GM19455 (cell line): ENCODE results near the gene UBE2H.

Experiments used
- ATAC-seq: cut with Tn5 transposase; IDR thresholded peaks from one replicate; pipeline ENCODE4 v1.9.1; 2021; ENCODE audit not compliant: unreplicated experiment

Gene UBE2H

DNA sequence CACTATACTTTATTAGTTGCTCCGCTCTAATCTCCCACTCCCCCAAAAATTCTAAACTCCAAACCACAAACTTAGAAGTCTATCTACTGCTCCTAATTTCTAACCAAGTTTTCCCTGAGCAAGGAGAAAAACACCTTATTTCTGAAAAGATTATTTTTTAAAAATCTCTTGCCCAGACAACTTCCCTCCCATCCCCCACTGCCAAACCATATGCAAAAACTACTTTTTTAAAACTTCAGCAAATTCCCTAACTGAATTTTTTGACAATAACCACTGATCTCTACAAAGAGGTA lies 1.9 kb downstream of the UBE2H start:
- no peak for ATAC-seq

DNA sequence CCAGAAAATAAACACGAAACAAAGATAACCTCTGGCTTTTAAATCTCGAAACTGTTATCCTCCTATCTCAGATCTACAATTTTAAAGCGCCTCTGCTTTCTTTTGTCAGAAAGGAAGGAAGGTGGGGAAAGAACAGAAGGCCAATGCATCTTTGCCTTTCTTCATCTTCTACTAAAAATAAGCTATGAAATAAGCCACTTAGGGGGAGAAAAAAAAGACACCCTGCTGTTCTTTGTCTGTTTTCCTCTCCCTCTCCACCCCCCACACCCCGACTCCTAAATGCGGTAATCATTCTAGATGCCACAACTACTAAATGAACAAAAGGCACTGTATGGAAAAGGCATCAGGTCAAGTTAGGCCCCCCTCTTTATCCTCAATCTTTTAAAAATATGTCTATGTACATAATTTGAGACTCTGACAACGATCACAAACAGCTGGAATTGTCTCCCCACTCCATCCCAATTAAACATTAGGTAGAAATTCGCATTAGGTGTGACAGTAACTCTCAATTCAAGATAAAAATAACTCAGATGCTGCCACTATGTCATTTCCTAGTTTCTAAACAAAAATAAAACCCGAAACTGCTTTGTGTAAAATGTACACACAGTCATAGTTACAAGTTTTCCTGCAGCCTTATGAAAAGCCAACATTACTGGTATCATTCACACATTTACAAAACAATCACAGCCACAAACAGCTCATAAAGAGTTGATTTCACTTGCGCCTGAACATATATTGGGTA lies 2.4 kb downstream of the UBE2H start:
- peak; percentile 20 for ATAC-seq

GRCh38 chr7:129949292-129950133 lies 3.2 kb downstream of the UBE2H start:
- no peak for ATAC-seq

- peak; percentile 54 for ATAC-seq
Measured at GRCh38 chr7:129948877-129949291, 3.9 kb downstream of the UBE2H start.

DNA sequence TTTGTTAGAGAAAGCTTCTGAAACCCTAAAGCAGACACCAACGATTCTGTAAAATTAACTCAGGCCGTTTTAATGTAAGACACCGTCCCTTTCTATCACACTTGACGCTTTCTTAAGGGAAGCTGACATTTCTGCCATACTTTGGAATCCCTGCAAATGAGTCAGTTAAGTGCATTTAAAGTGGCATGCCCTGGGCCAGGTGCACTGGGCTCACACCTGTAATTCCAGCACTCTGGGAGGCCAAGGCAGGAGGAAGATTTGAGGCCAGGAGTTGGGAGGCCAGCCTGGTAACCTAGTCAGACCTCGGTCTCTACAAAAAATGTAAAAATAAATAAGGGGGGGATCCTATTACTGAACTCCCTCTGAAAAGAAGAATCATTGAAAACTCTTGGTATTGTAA lies 4.4 kb downstream of the UBE2H start:
- ATAC-seq: no peak

DNA sequence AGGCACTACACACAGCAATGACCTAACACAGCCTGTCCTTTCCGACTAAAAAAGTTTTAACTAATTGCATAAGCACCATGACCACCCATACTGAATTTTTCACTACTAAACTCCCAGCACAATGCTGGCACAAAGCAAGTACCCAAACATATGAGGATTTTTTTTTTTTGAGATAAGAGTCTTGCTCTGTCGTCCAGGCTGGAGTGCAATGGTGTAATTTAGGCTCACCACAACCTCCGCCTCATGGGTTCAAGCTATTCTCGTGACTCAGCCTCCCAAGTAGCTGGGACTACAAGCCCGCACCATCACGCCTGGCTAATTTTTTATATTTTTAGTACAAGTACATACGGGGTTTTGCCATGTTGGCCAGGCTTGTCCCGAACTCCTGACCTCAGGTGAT lies 5.1 kb downstream of the UBE2H start:
- no peak for ATAC-seq

GRCh38 chr7:129947049-129947448 lies 5.7 kb downstream of the UBE2H start:
- ATAC-seq: no peak

DNA sequence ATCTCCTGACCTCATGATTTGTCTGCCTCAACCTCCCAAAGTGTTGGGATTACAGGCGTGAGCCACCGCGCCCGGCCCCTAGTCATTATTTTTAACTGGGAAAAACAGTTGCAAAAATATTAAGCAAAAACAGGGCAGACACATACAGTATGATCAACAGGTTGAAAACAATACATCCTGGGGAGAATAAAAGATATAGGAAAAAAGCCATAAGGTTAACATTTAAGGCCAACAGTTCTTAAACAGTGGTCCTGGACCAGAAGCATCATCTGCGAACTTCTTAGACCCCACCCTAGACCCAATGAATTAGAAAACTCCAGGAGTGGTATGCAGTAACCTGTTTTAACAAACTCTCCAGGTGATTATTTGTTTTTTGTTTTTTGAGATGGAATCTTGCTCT lies 6.5 kb downstream of the UBE2H start:
- ATAC-seq: no peak

DNA sequence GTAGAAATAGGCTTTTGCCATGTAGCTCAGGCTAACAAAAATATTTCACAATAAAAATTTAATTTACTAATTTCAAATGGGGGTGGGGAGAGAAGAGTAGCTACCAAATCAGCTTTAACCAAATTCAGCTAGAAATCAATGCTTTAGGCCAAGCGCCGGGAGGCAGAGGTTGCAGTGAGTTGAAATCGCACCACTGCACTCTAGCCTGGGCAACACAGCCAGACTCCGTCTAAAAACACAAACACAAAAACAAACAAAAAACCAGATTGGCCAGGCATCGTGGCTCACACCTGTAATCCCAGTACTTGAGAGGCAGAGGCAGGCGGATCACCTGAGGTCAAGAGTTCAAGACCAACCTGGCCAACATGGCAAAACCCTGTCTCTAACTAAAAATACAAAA lies 9.4 kb downstream of the UBE2H start:
- ATAC-seq: no peak

GRCh38 chr7:129940329-129940728 lies 12.4 kb downstream of the UBE2H start:
- ATAC-seq: no peak

DNA sequence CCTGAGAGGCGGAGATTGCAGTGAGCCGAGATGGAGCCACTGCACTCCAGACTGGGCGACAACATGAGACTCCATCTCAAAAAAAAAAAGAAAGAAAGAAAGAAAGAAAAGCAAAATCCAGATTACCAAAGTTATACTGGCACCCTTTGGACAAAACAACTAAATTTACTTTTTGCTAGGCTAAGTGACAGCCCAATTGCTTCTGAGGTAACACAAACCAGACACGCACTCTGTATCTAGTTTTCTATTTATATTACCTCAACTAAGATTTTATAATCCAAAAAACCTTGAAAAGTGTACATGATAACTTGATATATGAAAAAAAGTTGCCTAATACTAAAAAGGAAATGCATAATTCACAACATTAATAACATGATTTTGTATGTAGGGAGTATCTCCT lies 12.9 kb downstream of the UBE2H start:
- no peak for ATAC-seq

GRCh38 chr7:129933627-129934026 lies 19.1 kb downstream of the UBE2H start:
- no peak for ATAC-seq

DNA sequence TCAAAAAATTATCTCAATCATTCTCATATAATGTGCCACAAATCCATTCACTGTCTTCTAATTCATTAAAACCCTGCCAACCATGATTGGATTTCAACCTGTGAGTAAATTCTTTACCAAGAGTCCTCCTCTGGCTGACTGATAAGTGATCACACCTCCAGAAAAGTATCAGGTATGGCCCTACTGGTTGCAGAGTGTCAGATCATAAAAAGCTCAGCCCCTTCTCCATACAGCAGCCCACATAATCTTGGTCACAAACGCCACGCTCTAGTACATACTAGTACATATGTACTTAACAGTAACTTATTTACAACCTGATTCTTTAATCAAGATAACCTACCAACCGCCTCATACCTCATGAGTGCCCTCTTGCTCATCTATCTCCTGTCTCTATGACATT lies 26.1 kb downstream of the UBE2H start:
- no peak for ATAC-seq

GRCh38 chr7:129925416-129926002 lies 27.3 kb downstream of the UBE2H start:
- no peak for ATAC-seq

- no peak for ATAC-seq
Measured at GRCh38 chr7:129924602-129925001, 28.2 kb downstream of the UBE2H start.

GRCh38 chr7:129923709-129924108 lies 29.1 kb downstream of the UBE2H start:
- no peak for ATAC-seq

GRCh38 chr7:129919492-129919891 lies 33.3 kb downstream of the UBE2H start:
- no peak for ATAC-seq

GRCh38 chr7:129918922-129919321 lies 33.8 kb downstream of the UBE2H start:
- ATAC-seq: no peak

DNA sequence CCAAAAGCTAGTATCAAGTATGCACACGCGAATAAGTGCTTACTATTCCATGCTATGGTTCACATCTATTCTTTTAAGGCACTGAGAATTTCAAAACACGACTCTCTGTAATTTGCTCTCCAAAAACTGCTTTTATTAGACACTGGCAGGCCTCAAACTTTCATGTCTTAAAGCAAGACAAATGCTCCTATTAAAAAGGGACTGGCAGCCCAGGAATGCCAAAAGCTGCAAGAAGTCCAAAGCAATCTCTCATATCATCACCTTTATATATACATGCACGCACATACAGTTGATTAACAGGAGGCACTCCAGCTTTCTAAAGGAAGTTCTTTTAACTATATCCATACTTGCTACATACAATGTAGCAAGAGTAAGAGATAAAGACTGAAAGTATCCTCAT lies 34.8 kb downstream of the UBE2H start:
- ATAC-seq: no peak

DNA sequence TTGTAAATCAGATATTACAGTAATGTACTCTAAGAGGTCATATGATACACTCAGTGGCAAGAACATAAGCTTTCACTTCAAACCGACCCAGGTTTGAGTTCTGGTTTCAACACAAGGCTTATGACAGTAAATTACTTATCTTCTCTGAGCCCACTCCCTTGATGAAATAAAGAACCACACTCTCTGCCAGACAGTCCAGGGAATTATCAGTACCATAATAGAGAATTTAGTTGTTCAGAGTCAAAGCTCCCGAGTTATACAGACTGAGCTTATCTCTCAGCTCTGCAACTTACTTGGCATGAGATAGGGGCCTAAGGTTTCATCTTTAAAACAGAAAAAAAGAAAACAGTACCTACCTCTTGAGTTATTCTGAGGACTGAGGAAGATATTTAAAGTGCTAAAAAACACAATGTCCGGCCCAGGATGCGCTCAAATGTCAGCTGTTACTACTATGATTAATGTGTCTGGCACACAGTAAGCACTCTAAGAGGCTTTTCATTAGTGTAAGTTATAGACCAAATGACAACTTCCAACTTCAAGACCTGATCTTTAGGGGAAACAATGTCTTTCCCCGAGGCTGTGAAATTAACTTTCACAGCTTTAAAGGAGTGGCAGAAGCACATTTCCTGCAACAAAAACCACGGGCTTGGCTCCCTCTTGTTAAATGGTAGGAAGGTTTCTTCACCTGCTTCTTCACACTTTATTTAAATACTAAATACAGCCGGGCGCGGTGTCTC lies 38.1 kb downstream of the UBE2H start:
- ATAC-seq: no peak

DNA sequence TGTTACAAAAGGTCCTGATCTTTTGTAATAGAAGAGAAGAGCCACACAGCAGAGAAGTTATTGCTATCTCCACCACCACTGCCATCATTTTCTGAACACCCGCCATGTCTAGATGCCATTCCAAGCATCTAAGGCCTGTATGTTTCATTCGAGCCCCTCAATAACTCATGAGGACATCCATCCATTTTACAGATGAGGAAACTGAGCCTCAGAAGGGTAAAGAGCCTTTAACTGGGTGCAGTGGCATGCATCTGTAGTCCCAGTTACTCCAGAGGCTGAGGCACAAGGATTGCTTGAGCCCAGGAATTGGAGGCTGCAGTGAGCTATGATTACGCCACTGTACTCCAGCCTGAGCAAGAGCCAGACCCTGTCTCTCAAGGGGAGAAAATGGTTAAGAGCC lies 39.3 kb downstream of the UBE2H start:
- ATAC-seq: no peak

DNA sequence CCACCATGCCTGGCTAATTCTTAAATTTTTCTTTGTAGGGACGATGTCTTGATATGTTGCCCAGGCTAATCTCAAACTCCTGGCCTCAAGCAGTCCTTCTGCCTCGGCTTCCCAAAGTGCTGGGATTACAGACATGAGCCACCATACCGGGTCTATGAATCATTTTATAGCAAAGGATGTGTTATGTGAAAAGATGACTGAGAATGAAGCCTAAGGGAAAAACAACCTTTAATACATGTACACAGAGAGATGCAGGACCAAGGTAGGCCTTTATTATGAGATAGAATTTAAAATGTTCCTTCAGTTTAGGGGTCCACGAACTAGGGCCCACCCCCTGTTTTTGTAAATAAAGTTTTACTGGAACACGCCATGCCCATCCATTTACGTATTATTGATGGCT lies 41.0 kb downstream of the UBE2H start:
- ATAC-seq: no peak
